Measurements from ENCODE around the gene RGS8. TPM values are rescaled to one million over a fixed set of nuclear protein-coding genes. Genes with fewer than 3 reads are reported as not detected.

Gene RGS8
- total and polyA plus RNA-seq, 2 of the 4 experiments (the other 2 are of a cell fraction) = not detected

DNA sequence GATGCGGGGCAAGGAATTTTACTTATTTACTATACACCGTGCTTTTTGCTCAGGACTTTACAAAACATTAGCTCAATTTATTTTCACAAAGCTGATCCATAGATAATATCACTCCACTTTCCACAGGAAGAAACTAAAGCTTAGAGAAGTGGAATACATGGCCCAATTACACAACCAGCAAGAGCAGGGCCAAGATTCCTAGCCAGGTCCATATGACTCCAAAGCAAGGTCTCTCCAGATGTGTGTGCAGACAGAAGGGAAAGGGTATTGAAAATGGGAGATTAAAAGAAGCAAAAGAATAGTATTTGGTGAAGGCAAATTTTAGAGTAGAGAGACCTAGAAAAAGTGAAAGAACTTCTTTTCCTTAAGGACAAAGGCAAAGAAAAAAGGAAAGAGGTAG, 30.4 kb downstream of the RGS8 start:
- in situ Hi-C loops (cut with MboI; ENCODE audit: low sequenced_read_pairs) = no loop called here
- H4K20me1 ChIP-seq (ENCODE audit: insufficient read depth, low read length) = no peaks in the 10 kb centered on the region
- peaks cover 10% of the 10 kb centered on the region for H3K27me3 ChIP-seq (ENCODE audit: control insufficient read depth, insufficient read depth, low read length)
- WGBS, 2 experiments (ENCODE audit: extremely low coverage in 2 of 2, insufficient read length in 1 of 2) = no CpG with 5 or more reads among the region's 2 CpGs
- no peak overlapping the region for H2AK9ac ChIP-seq (replicated peaks; ENCODE audit: low read depth, low read length, poor library complexity)
- H3K56ac ChIP-seq (ENCODE audit: extremely low read depth, insufficient read depth, low read length) = no peak overlapping the region
- no peak overlapping the region for H4K91ac ChIP-seq (ENCODE audit: insufficient read depth, low read depth, low read length)
- H3K36me3 ChIP-seq (ENCODE audit: control insufficient read depth, insufficient read depth, low read length) = no peaks in the 10 kb centered on the region
- H3K27ac ChIP-seq (ENCODE audit: insufficient read depth, low read length) = no peak overlapping the region
- BruUV-seq (replicated peaks) = no TSS peak
- H4K8ac ChIP-seq (ENCODE audit: low read depth in 2 of 2, low read length in 2 of 2) = no peak overlapping the region
- CTCF ChIA-PET = no interaction called here
- no peaks in the 10 kb centered on the region for H3K9me1 ChIP-seq (ENCODE audit: insufficient read depth, low read length)
- H3K23ac ChIP-seq (ENCODE audit: low read depth, low read length) = no peak overlapping the region
- H2AK5ac ChIP-seq (ENCODE audit: low read depth, low read length) = no peak overlapping the region
- no peaks in the 10 kb centered on the region for H3K79me1 ChIP-seq (ENCODE audit: low read depth in 1 of 2, low read length in 2 of 2)
- no peak overlapping the region for H2BK15ac ChIP-seq (ENCODE audit: low read depth, low read length)
- no peak overlapping the region for H3K4ac ChIP-seq (ENCODE audit: low read depth, low read length)
- H3K9ac ChIP-seq (ENCODE audit: low read depth, low read length) = no peak overlapping the region
- no peak overlapping the region for H3K18ac ChIP-seq (ENCODE audit: low read depth, low read length)
- TF ChIP-seq RFX5 (IDR thresholded peaks at IDR 0.05; ENCODE audit: low read depth, low read length) (no peak), MXI1 (IDR thresholded peaks at IDR 0.05; ENCODE audit: borderline replicate concordance, low read depth, low read length) (no peak), MAZ (IDR thresholded peaks at IDR 0.05; ENCODE audit: borderline replicate concordance, low read depth, low read length) (no peak), SMC3 (IDR thresholded peaks at IDR 0.05; ENCODE audit: low read depth, low read length) (no peak)
- TF ChIP-seq, protein P1, sequence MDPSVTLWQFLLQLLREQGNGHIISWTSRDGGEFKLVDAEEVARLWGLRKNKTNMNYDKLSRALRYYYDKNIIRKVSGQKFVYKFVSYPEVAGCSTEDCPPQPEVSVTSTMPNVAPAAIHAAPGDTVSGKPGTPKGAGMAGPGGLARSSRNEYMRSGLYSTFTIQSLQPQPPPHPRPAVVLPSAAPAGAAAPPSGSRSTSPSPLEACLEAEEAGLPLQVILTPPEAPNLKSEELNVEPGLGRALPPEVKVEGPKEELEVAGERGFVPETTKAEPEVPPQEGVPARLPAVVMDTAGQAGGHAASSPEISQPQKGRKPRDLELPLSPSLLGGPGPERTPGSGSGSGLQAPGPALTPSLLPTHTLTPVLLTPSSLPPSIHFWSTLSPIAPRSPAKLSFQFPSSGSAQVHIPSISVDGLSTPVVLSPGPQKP (IDR thresholded peaks at IDR 0.05; ENCODE audit: borderline replicate concordance, low read depth, low read length) = no peak
- no peak for DNase-seq
- H3K4me3 ChIP-seq (ENCODE audit: insufficient read depth, low read depth, low read length) = no peak overlapping the region
- no peak overlapping the region for H2BK5ac ChIP-seq (ENCODE audit: low read depth, low read length, poor library complexity, severe bottlenecking)
- no peak overlapping the region for H3K4me2 ChIP-seq (ENCODE audit: low read depth, low read length)
- POLR2A ChIA-PET (ENCODE audit: unreplicated experiment) = no interaction called here
- H3K9me3 ChIP-seq (ENCODE audit: control insufficient read depth, insufficient read depth, low read length) = no peaks in the 10 kb centered on the region
- no peak overlapping the region for H2BK120ac ChIP-seq (ENCODE audit: low read depth, low read length)
- H4K5ac ChIP-seq (ENCODE audit: low read depth, low read length) = no peak overlapping the region
- no peak overlapping the region for H2BK20ac ChIP-seq (ENCODE audit: low read depth, low read length)
- no peak overlapping the region for H3K14ac ChIP-seq (replicated peaks; ENCODE audit: low read depth, low read length)
- no peak overlapping the region for H2AFZ ChIP-seq (replicated peaks; ENCODE audit: low read length, poor library complexity)
- ATAC-seq (ENCODE audit: low read depth) = no peak
- H3K4me1 ChIP-seq (ENCODE audit: control insufficient read depth, insufficient read depth, low read length) = no peaks in the 10 kb centered on the region
- intact Hi-C loops (cut with micrococcal nuclease) = no loop called here
- dilution Hi-C loops (cut with HindIII; ENCODE audit: low sequenced_read_pairs, unreplicated experiment) = no loop called here

Data from IMR-90 (cell line).